Activated effector memory CD4-positive, alpha-beta T cell treated with anti-CD3 and anti-CD28 coated beads, Interleukin-2, amount 50 U/mL, for 16 hours (primary cell): ENCODE measurements around the gene PKP3.
"Not testable (repeated sequence)": the region's sequence is repeated elsewhere in the genome, so short reads cannot be mapped to it uniquely, and the experiment has no call there.

Experiments used
- DNase-seq: peaks from one replicate; pipeline ENCODE4 v3.0.0-alpha.2; 2020

PKP3 gene

DNA sequence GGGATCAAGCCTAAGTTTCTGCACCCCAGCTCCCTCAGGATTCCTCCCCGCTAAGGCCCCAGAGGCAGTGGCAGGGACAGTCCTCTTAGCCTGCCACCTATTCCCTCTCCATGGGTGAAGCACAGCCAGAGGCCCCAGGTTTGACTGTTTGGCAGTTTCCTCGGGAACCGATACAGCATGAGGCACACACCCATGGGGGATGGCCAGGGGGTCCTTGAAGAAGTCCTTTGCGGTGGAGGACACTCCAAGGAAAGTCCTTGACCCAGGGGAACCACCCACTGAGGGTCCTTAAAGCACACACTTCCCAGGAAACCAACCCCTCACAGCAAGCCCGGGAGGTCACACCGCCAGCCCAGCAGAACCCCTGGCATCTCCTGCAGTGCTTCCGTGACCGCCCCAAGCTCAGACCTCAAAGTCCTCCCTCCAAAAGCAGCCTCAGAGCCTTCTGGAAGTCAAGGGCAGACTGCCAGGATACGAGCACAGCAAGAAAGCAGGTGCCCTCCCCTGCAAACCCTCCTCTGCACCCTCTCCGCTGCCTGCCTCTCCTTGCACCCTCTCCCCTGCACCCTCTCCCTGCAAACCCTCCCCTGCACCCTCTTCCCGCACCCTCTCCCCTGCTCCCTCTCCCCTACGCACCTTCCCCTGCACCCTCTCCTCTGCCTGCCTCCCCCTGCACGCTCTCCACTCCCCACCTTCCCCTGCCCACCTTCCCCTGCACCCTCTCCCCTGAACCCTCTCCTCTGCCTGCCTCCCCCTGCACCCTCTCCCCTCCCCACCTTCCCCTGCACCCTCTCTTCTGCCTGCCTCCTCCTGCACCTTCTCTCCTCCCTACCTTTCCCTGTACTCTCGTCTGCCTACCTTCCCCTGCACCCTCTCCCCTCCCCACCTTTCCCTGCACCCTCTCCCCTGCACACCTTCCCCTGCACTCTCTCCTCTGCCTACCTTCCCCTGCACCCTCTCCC is 19.4 kb downstream of the PKP3 start:
- DNase-seq = no peak

DNA sequence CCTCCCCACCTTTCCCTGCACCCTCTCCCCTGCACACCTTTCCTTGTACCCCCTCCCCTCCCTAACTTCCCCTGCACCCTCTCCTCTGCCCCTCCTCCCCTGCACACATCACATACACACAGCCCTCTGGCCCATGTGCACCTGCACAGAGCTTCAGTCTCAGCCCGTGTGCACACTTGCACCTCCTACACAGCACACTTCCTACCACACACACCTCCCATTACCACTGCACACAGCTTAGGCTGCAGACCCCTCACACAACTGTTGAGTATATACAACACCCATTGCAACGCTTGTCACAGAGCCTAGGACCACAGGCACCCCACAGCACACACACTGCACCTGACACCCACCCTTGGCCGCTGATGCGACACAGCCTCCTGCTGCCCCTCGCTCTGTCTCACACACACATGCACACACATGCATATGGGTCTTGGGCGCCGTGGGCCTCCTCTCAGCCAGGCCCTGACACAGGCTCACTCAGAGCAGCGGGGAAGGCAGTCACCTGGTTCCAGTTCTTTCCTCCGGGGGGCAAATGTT is 20.4 kb downstream of the PKP3 start:
- no peak for DNase-seq

DNA sequence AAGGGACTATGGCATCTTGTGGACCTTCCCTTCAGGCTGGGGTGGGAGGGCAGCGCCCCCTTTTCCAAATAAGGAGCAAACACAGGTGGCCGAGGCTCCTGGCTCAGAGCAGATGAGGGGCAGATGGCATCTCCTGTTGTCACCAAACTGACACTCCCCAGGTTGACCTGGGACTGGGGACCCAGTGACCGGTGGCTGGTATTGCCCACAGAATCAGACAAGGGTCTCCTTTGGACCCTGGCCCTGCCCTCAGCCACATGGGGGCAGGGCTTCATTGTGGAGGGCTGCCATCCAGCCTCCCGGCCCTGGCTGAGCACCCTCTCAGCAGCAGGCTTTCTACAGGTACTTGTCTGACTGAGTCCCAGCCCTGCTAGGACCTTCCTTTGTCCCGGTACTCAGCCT is 21.6 kb downstream of the PKP3 start:
- no peak for DNase-seq

DNA sequence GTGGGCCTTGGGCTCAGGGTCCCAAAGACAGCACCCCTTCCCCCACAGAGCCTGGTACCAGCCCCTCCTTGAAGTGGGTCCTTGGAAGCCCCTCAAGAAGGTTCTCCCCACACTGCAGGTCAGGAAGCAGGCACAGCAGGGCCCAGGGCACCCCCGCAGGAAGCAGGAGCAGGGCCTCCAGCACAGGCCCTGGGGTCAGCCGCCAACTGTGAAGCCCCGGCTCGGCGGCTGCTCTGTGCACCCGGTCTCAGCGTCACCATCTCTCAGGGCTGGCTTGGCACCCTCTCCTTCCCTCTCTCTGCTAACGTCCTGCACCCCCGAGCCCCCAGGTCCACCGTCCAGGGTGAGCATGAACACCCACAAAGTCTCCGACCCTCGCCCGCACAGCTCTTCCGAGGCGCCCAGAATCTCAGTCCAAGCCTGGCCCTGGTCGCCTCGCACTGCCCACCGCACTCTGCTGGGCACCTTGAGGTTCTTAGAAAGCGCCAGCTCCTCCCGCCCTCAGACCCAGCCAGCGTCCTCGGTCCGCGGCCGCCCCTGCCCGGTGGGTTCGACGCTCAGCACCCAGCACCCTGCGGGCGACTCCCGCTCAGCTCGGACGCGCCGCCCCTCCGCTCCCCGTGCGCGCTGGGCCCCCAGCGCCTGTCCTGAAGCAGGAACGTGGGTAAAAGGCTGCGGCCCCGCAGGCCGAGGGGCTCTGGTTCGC is 22.2 kb downstream of the PKP3 start:
- no peak for DNase-seq

DNA sequence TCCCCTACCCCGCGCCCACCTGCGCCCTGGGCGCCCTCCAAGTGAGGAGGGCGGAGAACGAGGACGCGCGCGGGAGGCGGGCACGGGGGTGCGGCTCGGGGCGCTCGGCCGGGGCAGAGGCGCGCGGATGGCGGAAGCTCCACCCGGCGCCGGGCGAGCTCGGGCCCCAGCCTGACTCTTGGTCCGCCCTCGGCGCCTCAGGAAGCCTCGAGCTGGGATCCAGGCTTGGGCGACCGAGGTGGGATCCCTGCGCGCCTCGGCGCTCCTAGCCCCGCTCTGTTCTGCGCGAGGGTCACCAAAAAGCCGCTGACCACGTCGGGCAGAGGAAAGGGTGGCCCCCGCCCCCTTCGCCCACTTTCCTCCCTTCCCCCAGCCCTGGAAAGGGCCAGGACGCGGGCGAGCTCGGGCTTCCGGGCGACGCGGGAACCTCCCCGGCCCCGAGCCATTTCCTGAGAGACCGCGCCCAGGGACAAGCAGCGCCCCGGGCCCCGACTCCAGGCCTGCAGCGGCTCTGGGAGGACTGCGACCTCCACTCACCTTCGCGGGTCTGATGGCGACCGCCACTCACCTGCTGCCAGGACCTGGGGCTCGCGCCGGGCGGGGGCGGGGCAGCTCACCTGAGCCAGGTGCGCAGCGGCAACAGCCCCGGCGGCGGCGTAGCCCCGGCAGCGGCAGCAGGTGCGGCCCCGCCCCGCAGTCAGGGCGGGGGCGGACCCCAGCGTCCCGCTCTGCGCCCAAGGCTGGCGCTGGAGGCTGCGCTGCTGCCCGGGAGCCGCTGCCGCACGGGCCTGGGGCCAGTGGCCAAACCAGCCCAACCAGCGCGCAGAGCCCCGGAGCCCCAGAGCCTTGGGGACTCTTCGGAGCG is 23.0 kb downstream of the PKP3 start:
- DNase-seq = peak; percentile 82

DNA sequence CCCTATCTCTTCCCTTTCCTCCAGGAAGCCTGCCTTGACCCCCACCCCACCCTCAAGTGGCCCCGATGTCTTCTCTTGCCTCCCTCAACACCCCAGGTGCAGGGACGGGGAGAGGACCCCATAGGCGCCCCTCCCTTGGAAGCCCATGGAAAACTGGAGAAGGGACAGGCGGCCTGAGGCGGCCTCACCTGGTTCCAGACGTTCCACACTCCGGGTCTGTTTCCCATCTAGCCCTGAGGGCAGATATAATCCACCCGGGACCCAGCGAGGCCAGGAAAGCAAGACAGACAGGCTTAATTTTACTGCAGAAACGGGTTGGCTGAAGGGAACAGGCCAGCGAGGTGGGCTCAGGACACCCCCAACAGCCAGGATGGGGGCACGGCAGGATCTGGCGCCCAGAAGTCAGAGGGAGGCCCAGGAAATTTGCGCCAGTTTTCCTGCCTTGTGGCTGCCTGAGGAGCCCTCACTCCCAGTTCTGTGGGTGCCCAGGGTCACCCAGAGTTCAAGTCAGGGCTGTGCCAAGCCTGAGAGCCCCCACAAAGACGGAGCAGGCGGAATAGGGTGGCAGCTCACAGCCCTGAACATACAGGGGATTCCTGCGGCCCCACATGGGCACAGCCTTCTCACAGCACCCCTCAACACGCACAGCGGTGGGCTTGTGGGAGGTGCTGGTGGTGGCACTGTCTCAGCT is 23.8 kb downstream of the PKP3 start:
- no peak for DNase-seq

DNA sequence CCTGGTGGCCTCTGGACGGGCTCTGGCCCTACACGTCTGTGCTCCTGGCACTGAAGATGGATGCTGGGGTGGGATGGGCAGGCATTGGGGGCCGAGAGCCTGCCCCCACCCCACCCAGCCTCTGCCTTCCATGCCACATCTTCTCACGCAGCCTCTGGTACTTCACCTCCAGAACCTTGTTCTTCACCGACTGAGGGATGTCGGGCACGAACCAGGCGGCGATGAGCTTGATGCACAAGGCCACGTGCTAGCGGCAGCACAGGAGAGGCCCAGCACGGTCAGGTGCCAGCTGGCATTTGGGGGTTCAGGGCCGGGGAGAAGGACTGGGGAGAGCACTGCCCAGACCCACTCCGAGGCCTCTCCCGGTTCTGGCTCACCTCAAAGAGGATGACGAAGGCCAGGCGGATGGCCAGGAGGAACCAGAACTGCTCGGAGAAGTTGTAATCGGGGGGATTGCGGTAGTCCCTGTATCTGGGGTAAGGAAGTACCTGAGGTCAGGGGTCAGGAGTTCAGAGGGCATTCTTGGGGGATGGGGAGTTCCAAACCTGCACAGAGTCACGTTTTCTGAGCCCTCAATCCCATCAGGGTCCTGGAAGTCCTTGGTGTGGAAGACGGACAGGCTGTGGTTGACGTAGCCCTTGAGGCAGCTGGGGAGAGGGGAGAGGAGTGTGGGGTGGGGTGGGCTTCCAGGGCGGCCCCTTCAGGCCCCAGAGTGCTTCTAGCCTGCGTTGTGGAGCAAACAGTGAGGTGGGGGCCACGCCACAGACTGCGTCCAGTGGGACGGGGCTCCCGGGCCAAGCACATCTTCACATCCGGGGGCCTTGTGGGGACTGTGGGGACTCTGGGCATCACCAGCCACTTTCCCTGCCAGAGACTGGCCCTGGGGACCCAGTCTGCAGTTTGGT is 24.6 kb downstream of the PKP3 start:
- DNase-seq = no peak

DNA sequence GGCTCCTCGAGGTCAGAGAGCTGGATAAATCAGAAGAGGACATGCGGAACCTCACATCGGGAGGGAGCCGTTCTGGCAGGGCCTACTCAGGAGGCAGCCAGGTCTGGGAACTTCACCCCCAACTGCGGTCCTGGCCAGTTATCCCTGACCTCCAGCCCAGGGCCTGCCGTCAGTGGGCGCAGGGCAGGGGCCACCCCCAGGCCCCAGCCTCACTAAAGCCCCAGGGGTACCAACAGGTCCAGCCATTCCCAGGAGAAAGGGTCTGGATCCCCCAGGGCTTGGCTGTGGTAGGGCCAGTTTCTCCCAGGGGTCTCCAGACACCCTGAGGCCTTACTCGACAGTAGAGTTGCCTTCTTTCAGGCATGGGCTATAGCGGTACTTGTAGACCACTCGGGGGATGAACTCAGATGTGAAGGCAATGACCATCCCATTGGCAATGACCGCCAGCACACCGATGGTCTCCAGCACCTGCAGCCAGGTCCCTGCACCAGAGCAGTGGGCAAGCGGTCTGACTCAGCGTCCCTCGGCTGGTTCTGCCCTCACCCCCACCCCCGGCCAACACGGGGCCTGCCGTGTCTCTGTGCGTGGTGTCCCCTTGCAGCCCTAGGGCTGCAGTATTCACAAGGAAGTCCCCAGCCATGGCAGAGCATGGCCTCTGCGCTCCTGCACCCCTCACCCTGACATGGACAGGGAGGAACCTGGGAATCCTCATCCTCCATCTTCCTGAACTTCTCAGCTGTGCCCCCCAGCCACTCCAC is 25.4 kb downstream of the PKP3 start:
- no peak for DNase-seq

DNA sequence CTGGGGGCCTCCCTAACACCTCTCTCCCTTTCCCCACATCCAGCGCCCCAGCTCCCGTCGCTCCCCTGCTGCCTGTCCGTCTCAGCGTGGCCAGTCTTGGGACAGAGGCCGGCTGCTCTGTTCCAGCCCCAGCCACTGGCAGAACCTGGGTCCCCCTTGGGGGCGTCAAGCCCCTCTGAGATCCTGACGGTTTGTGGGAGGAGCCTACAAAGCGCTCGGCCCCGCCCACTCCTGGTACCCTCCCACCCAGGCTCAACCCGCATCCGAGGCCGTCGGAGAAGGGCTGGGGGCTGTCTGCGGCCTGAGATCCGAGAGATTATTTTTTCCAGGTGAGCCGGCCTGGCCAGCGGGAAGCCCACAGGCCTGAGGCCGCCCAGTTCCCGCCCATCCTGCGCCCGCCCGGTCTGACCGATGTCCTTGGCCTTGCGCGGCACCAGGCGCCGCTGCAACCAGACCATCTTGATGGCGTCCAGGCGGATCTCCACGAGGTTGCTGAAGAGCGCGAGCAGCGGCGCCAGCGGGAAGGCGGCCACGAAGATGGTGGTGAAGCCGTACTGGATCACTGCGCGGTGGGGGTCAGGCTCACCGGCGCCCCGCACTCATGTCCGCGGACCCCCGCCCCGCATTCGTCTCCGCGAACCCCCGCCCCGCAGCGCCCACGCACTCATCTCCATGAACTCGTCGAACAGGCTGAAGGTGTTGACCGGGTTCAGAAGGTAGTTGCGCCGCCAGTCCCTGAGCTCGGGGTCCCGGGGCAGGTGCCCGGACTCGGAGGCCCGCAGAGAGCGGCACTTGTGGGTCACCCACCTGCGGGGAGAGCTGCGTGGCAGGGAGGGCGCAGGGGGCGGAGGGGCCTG is 26.3 kb downstream of the PKP3 start:
- DNase-seq = no peak

DNA sequence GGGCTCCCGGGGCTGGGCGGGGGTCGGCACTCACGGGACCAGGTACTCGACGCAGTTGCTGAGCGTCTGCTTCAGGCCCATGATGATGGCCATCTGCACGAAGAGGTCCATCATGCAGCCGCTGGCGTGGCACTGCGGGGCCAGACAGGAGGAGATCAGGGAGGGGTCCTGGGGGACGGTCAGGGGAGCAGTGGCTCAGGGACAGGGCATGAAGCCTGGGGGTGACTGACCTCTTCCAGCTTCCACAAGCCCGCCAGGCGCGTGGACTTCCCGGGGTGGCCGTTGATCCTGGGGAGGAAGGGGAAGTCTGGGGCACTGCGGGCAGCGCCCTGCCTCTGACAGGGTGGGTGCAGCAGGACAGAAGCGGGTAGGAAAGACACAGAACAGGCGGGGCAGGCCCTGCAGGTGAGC is 26.9 kb downstream of the PKP3 start:
- no peak for DNase-seq

DNA sequence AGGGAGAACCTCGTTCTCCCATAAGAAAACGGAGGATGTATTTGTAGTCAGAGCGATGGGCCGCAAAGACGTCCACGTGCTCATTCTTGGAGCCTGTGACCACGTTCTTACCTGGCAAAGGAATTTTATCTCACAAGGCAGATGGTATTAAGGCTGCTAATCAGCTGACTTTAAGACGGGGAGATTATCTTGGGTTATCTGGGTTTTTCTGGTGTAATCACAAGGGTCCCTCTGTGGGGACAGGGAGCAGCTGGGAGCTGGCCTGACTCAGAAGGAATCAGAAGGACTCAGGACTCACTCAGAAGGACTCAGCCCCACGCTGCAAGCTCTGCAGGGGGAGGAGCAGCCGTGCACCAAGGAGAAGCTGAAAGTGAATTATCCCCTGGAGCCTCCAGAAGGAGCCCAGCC is 28.2 kb downstream of the PKP3 start:
- no peak for DNase-seq

DNA sequence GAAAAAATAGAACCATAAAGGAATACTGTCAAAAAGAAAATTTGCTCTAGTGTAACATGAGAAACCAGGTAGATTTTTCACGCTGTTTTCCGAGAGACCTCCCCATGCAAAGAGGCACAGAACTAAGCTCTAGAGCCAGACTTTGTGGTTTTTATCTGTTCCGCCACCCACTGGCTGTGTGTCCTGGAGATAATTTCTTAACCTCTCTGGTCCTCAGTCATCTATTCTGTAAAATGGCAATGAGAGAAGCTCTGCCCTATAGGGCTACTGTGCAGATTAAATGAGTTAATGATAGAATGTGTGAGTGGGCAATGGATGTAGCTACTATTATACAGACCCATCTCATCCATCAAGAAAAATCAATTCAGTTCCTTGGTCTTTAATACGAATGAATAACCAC is 30.2 kb downstream of the PKP3 start:
- no peak for DNase-seq

DNA sequence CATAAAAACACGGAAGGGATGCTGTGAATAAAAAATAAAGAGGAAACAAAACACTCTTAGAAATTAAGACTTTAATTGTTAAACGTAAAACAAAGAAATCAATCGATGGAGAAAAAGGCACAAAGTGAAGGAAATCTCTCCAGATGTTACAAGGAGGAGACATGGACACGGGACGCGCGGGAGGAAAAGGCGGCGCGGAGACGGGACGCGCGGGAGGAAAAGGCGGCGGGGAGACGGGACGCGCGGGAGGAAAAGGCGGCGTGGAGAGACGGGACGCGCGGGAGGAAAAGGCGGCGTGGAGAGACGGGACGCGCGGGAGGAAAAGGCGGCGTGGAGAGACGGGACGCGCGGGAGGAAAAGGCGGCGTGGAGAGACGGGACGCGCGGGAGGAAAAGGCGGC is 30.8 kb downstream of the PKP3 start:
- not testable (repeated sequence) for DNase-seq

DNA sequence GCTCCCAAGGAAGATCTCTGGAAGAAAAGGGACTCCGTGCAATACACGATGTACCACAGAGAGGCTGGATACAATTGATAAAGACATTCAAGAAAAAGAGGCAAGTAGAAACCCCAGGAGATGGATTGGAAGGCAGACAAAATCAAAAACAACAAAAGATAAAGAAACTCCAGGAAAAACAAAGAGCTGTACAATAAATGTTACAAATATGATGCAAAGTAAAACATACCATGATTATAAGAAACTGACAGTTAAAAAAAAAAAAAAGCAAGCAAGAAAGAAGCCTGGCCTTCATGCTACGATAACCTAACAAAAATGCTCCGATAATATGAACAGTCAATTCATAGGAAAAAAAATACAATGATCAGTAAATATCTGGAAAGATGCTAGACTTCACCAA is 31.3 kb downstream of the PKP3 start:
- no peak for DNase-seq

DNA sequence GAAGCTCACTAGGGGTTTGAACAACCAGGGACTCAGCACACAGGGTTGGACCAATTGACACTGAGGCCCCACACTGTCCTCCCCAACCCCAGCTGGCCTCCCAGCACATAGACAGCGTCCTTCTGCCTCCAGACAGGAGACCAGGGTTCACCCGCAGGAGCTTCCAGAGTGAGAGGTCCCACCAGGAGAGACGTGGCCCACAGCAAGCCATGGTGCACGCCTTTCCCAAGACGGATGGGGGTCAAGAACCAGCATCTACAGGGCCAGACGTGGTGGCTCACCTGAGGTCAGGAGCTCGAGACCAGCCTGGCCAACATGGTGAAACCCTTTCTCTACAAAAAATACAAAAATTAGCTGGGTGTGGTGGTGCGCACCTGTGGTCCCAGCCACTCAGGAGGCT is 32.8 kb downstream of the PKP3 start:
- DNase-seq = no peak

DNA sequence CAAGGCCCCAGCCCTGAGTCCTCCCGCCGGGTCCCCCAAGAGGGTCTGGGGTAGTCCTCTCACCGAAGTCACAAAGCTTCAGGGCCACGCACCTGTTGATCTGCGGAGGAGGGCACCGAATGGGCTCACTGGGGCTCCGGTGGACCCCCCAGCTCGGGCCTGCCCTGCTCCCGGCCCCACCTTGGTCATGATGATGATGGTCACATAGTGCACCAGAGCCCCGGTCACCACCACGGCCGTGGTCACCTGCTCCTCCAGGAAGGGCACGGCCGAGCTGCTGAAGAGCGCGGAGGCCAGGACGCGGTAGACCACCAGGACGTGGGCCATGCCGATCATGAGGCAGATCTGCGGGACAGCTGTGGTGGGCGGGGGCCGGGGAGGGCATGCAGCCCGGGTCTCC is 34.3 kb downstream of the PKP3 start:
- DNase-seq = no peak

DNA sequence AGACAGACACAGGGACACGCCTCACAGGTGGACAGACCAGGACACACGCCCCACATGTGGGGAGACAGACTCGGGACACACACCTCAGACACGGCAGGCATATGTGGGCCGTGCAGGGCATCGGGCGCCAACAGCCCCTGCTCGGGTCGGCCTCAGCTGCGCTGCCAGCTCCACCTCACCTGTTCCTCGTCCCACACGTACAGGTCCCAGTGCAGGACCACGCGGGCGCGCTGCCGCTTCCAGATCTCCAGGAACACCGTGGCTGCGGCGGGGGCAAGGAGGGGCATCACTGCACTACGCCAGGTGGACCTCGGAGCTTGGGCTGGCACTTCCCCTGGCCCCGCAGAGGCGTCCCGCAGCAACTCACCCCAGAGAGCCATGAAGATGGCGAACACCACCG is 35.4 kb downstream of the PKP3 start:
- no peak for DNase-seq

DNA sequence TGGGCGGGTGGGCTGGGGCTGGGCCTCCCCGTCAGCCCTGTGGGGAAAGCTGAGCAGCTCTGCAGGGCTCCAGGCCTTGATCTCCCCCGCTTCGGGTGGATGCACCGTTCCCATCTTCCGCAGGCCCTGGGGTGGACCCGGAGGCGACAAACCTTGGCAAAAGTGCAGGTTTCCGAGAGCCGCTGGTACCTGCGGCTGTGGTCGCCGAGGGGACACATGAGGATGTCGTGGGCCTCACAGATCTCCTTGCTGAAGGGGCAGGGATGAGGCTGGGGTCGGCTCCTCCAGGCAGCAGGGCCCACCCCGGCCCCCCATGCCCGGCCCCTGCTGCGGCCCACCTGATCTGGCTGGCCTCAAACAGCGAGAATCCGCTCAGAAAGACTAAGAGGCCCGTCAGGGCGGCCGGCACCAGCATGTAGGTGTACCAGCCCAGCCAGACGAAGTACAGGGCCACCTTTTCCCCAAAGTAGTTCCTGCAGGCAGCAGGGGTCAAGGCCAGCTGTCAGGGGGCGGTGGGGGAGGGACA is 36.0 kb downstream of the PKP3 start:
- DNase-seq = no peak

DNA sequence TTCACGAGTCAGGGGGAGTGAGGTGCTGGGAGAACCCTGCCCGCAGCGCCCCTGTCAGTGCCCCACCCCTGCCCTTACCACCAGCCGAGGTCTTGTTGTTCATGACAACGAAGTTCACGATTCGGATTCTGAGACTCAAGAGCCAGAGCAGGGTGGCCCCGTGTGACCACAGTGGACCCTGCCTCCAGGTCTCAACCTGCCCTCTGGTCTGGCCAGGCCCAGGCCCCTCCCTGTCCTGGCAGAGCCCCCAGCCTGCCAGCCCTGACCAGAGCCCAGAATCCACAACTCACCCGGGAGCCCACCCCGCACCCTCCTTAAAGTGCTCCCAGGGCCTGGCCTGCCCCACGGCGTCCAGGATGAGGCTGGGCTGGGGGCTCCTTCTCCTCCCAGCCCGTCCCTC is 37.9 kb downstream of the PKP3 start:
- no peak for DNase-seq
